Upper lobe of left lung (tissue), 6 donors: ENCODE data around the gene ASB2. TPM values are rescaled to one million over a fixed set of nuclear protein-coding genes. Genes with fewer than 3 reads are reported as not detected.

Source experiments
- ATAC-seq, 2 donors: fragments of 200-7000 bp; cut with Tn5 transposase; one replicate each; pipeline ENCODE4 v1.9.1; 2022; ENCODE audit warnings: mild to moderate bottlenecking in 2 of 2, moderate library complexity in 2 of 2; ENCODE audit not compliant: low FRiP score in 2 of 2
- DNase-seq, 2 donors: peaks; one replicate each; pipeline ENCODE4 v3.0.0-alpha.2; 2019 to 2020
- H3K27ac ChIP-seq, 4 donors: fragments of 200-600 bp; sonication (generic); one replicate each; pipeline ENCODE4 v1.5.1; 2016 to 2019
- H3K27me3 ChIP-seq, 4 donors: fragments of 200-600 bp; sonication (generic); one replicate each; pipeline ENCODE4 v1.5.1; 2017 to 2019
- H3K36me3 ChIP-seq, 4 donors: fragments of 200-600 bp; sonication (generic); one replicate each; pipeline ENCODE4 v1.5.1; 2016 to 2019
- H3K4me1 ChIP-seq, 4 donors: fragments of 200-600 bp; sonication (generic); one replicate each; pipeline ENCODE4 v1.5.1; 2018 to 2019
- H3K4me3 ChIP-seq, 4 donors: fragments of 200-600 bp; sonication (generic); one replicate each; pipeline ENCODE4 v1.5.1; 2017 to 2019; ENCODE audit warnings: mild to moderate bottlenecking in 2 of 4, moderate library complexity in 1 of 4
- H3K9me3 ChIP-seq, 4 donors: fragments of 200-600 bp; sonication (generic); one replicate each; pipeline ENCODE4 v1.5.1; 2018 to 2019
- EP300 ChIP-seq, 4 donors: sonication (generic); formaldehyde crosslinking; IDR thresholded peaks; one replicate each; pipeline ENCODE4 v1.5.1; 2017; ENCODE audit warnings: antibody characterized with exemption in 4 of 4, control low read depth in 2 of 4
- POLR2A ChIP-seq, 4 donors: fragments of 450-650 bp; IDR thresholded peaks; one replicate each; pipeline ENCODE4 v1.5.1; 2016 to 2017; ENCODE audit warnings: antibody characterized with exemption in 4 of 4, mild to moderate bottlenecking in 2 of 4
- POLR2AphosphoS5 ChIP-seq, 2 donors: sonication (generic); formaldehyde crosslinking; IDR thresholded peaks; one replicate each; pipeline ENCODE4 v1.5.1; 2017; ENCODE audit warnings: antibody characterized with exemption in 2 of 2
- WGBS, 2 donors: methylation state at CpG; one replicate each; pipeline ENCODE4 v1.1.5; 2017 to 2018; 5-methylcytosine and 5-hydroxymethylcytosine counted together
- total RNA-seq, 6 donors: library from RNA; depleted of rRNA in 4 of 6; stranded (reverse); fragments of >200 nt in 4 of 6; gene quantifications; one replicate each; pipeline versions ENCODE4 v1.1.0 to v1.2.1, GENCODE V29; 2016 to 2021
- TF ChIP-seq, protein P1 (sequence below), 6 experiments: fragments of 450-650 bp in 4 of 6; fragments of 200-600 bp in 2 of 6; sonication (generic) in 2 of 6; IDR thresholded peaks; one replicate each; pipeline ENCODE4 v1.5.1; 2016 to 2019; ENCODE audit warnings: antibody characterized with exemption in 6 of 6
- donor health status: DM: no; HTN: no; CAD: no; lungs with moderate emphysema.
- donor health status: DM: no; HTN: yes; CAD: no; lungs with severe emphysema.

ASB2 gene
- total RNA-seq, 6 donors from 2014 or later, result 0.76 to 2.2 (median 1.9) TPM; not detected in 1

DNA sequence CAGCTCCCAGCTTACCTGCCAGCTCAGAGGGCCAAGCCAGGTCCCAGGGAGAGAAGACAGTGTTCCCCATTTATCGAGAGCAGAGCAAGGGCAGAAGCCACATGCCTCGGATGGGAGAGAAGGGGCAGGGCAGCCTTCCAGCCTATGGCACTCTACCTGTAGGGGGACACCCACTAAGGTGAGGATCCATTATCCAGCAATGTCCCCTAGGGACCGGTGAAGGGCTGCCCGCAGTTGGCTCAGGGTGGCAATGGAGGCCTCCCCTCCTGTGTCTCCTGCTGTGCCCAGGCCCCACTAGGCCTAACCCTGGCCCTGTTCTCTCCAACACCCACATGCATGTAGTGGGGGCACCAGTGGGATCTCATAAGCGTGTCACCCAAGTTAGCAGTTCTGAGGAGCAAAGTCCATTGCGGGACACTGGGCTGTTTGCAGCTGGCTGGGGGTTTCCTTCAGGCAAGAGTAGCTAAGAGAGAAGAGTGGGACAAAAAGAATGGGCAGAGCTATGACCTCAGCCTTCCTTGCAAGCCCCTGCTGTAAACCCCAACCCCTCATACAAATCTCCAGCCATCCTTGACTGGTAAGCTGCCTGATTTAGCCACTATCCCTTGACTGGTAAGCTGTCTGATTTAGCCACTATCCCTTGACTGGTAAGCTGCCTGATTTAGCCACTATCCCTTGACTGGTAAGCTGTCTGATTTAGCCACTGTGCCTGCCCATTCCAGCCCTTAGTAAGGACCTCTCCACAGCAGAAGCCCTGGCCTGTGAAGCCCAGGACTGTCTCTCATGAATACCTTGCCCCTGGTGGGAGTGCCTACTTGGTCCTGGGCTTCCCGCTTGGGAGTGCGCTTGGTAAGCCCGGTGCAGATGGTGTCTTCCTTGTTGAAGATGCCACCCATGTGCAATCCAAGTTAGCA is 5.2 kb upstream of the ASB2 start:
- H3K27ac ChIP-seq, result peak overlapping the region in 1 of 4 donors; percentile 21
- no peaks in the 10 kb centered on the region for H3K36me3 ChIP-seq
- no peak for DNase-seq
- no peaks in the 10 kb centered on the region for H3K27me3 ChIP-seq
- TF ChIP-seq, protein P1, sequence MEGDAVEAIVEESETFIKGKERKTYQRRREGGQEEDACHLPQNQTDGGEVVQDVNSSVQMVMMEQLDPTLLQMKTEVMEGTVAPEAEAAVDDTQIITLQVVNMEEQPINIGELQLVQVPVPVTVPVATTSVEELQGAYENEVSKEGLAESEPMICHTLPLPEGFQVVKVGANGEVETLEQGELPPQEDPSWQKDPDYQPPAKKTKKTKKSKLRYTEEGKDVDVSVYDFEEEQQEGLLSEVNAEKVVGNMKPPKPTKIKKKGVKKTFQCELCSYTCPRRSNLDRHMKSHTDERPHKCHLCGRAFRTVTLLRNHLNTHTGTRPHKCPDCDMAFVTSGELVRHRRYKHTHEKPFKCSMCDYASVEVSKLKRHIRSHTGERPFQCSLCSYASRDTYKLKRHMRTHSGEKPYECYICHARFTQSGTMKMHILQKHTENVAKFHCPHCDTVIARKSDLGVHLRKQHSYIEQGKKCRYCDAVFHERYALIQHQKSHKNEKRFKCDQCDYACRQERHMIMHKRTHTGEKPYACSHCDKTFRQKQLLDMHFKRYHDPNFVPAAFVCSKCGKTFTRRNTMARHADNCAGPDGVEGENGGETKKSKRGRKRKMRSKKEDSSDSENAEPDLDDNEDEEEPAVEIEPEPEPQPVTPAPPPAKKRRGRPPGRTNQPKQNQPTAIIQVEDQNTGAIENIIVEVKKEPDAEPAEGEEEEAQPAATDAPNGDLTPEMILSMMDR (IDR thresholded peaks at IDR 0.05), result no peak
- no peak for TF ChIP-seq POLR2A (IDR thresholded peaks at IDR 0.05)
- TF ChIP-seq POLR2AphosphoS5 (IDR thresholded peaks at IDR 0.05), result no peak
- no peak for TF ChIP-seq EP300 (IDR thresholded peaks at IDR 0.05)
- 94% methylated on average over 6 to 9 of the region's 9 CpGs for WGBS, 2 donors
- H3K4me1 ChIP-seq, result no peaks in the 10 kb centered on the region
- H3K9me3 ChIP-seq, result no peaks in the 10 kb centered on the region
- no peak for ATAC-seq
- no peak overlapping the region for H3K4me3 ChIP-seq

GRCh38 chr14:93980456-93981201 is 4.3 kb upstream of the ASB2 start:
- TF ChIP-seq, protein P1 (IDR thresholded peaks at IDR 0.05), result no peak
- TF ChIP-seq EP300 (IDR thresholded peaks at IDR 0.05) (no peak), POLR2AphosphoS5 (IDR thresholded peaks at IDR 0.05) (no peak), POLR2A (IDR thresholded peaks at IDR 0.05) (no peak)
- Histone ChIP-seq H3K27ac (no peak overlapping the region), H3K9me3 (no peaks in the 10 kb centered on the region), H3K4me1 (no peaks in the 10 kb centered on the region), H3K36me3 (no peaks in the 10 kb centered on the region), H3K27me3 (no peaks in the 10 kb centered on the region), H3K4me3 (no peak overlapping the region)
- ATAC-seq (no peak), DNase-seq (no peak)
- WGBS, 2 donors, result 70 to 73% methylated on average over 6 to 11 of the region's 11 CpGs

- H3K27ac ChIP-seq, result no peak overlapping the region
- no peaks in the 10 kb centered on the region for H3K9me3 ChIP-seq
- no peaks in the 10 kb centered on the region for H3K4me1 ChIP-seq
- ATAC-seq (no peak), DNase-seq (no peak)
- WGBS, 2 donors, result 80 to 82% methylated on average over 4 of the region's 4 CpGs
- no peaks in the 10 kb centered on the region for H3K27me3 ChIP-seq
- no peak overlapping the region for H3K4me3 ChIP-seq
- H3K36me3 ChIP-seq, result no peaks in the 10 kb centered on the region
- TF ChIP-seq, protein P1 (IDR thresholded peaks at IDR 0.05), result no peak
Measured at GRCh38 chr14:93978735-93979134, 2.4 kb upstream of the ASB2 start.

DNA sequence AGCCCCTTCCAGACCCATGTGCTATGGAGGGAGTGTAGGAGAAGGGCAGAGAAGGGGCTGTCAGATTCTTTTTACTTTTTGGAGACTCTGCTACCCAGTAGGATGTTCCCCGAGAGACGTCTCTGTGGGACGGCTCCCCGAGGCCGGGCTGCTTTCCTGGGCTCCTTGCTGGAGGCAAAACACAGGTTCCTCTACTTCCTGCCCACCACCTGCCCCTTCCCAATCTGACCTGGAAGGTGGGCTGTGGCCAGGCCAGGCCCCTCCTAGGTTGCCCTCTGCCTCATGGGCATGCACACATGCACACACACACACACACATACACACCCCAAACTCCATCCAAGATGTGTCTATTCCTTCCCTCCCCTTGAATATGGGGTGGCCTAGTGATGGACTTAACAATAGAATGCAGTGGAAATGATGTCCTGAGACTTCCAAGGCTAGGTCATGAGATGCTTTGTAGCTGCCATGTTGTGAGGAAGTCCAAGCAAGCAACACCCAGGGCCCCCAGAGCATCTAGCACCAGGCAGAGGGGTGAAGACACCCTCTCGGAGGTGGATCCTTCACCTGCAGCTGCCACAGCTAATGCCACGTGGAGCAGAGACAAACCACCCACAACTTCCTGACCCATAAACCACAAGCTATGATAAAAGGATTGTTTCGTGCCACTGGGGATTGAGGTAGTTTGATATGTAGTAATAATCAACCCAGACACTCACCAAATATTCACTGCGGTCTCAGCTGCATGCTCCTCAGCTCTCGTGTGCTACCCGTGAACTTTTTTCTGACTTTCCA is 1.6 kb upstream of the ASB2 start:
- H3K27me3 ChIP-seq, result no peaks in the 10 kb centered on the region
- ATAC-seq (no peak), DNase-seq (no peak)
- no peaks in the 10 kb centered on the region for H3K9me3 ChIP-seq
- no peaks in the 10 kb centered on the region for H3K4me1 ChIP-seq
- no peak overlapping the region for H3K4me3 ChIP-seq
- 75 to 83% methylated on average over 10 to 11 of the region's 11 CpGs for WGBS, 2 donors
- no peak overlapping the region for H3K27ac ChIP-seq
- no peaks in the 10 kb centered on the region for H3K36me3 ChIP-seq
- TF ChIP-seq POLR2A (IDR thresholded peaks at IDR 0.05), result no peak
- TF ChIP-seq POLR2AphosphoS5 (IDR thresholded peaks at IDR 0.05), result no peak
- no peak for TF ChIP-seq EP300 (IDR thresholded peaks at IDR 0.05)
- TF ChIP-seq, protein P1 (IDR thresholded peaks at IDR 0.05), result no peak
